ENCODE measurements around the gene OR52N1. TPM values are rescaled to one million over a fixed set of nuclear protein-coding genes. Genes with fewer than 3 reads are reported as not detected.

OR52N1 gene
- total RNA-seq: under 1 TPM in 1 of 7 donors, not detected in 6; 0.23 TPM
- polyA plus RNA-seq: not detected
- long read RNA-seq, donor 1: 0 reads
- long read RNA-seq, donor 2: 0 reads
- long read RNA-seq, donor 3: 0 reads

DNA sequence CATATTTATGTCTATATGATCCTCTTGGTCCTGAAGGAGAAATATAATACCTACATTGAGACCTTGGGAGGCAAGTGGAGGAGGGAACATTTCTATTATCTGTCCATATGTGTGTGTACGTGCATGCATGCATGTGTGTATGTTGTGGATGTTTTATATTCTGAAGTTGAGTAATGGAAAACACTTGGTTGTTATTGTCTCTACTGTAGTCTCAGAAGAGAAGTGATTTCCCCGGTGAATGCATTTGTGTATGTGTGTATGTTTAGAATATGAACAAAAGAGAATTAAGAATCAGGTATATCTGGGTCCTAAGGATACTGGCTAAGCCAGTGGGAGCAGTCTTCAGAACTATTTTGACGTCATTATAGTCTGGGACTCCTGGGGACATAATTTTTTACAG, at the start of gene OR52N1:
OR52N1 (minus strand) TSS at position 101 of the 400 bp plus-strand sequence. CDS start 2,449 bp downstream, outside the sequence.
- H3K27ac ChIP-seq: no peak within 1 kb of the TSS
- 59 to 69% (median 68%) methylated on average over 3 of the region's 3 CpGs for WGBS, 3 donors

DNA sequence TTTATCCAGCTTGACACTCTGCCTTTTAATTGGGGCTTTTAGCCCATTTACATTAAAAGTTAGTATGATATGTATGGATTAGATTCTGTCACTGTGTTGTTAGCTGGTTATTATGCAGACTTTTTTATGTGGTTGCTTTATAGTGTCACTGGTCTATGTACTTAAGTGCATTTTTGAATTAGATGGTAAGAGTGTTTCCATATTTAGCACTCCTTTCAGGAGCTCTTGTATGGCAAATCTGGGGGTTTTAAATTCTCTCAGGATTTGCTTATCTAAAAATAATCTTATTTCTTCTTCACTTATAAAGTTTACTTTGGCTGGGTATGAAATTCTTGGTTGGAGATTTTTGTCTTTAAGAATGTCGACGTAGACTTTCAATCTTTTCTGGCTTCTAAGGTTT, 46.6 kb upstream of the OR52N1 start:
- H3K36me3 ChIP-seq: no peaks in the 10 kb centered on the region
- DNase-seq: no peak
- WGBS, 3 donors: 92 to 98% (median 96%) methylated on average over 2 of the region's 2 CpGs
- H3K27me3 ChIP-seq: no peaks in the 10 kb centered on the region
- no peaks in the 10 kb centered on the region for H3K9me3 ChIP-seq
- H3K4me3 ChIP-seq: no peak overlapping the region
- H3K4me1 ChIP-seq (ENCODE audit: insufficient read depth): no peaks in the 10 kb centered on the region
- H3K27ac ChIP-seq: no peak overlapping the region
- TF ChIP-seq POLR2A (IDR thresholded peaks at IDR 0.05) (no peak), EP300 (IDR thresholded peaks at IDR 0.05) (no peak)
- TF ChIP-seq, protein P1, sequence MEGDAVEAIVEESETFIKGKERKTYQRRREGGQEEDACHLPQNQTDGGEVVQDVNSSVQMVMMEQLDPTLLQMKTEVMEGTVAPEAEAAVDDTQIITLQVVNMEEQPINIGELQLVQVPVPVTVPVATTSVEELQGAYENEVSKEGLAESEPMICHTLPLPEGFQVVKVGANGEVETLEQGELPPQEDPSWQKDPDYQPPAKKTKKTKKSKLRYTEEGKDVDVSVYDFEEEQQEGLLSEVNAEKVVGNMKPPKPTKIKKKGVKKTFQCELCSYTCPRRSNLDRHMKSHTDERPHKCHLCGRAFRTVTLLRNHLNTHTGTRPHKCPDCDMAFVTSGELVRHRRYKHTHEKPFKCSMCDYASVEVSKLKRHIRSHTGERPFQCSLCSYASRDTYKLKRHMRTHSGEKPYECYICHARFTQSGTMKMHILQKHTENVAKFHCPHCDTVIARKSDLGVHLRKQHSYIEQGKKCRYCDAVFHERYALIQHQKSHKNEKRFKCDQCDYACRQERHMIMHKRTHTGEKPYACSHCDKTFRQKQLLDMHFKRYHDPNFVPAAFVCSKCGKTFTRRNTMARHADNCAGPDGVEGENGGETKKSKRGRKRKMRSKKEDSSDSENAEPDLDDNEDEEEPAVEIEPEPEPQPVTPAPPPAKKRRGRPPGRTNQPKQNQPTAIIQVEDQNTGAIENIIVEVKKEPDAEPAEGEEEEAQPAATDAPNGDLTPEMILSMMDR (IDR thresholded peaks at IDR 0.05): no peak
- intact Hi-C loops (cut with DNase I): no loop called here

More for the DNA sequence above, at the start of gene OR52N1:
- intact Hi-C loops (cut with DNase I): no loop called here
- no peak for DNase-seq
- TF ChIP-seq, protein P1 (IDR thresholded peaks at IDR 0.05): no peak
- TF ChIP-seq POLR2A (IDR thresholded peaks at IDR 0.05) (no peak), EP300 (IDR thresholded peaks at IDR 0.05) (no peak)
- Histone ChIP-seq H3K9me3 (no peaks in the 10 kb centered on the region), H3K4me1 (ENCODE audit: insufficient read depth) (no peaks in the 10 kb centered on the region), H3K4me3 (no peak within 1 kb of the TSS), H3K36me3 (no peaks in the 10 kb centered on the region), H3K27me3 (no peaks in the 10 kb centered on the region)

DNA sequence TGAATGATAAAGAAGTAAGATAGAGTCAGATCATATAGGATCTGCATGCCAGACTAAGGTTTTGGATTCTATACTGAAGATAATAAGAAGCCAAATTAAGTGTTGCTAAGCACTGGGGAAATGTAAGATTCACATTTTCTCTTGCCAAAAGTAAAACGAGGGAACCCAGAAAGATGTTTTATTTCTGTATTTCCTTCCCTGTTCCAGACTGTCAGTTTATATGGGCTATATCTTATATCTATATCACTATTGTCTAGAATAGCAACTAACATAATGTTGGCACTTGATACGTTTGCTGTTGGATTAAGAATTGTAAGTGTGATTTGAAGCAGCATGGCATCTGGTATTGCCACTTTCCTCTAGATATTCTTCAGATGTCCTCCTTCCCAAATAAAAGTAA, 42.4 kb upstream of the OR52N1 start:
- intact Hi-C loops (cut with DNase I): no loop called here
- WGBS, 3 donors: 49 to 62% (median 49%) methylated on average over 2 of the region's 2 CpGs
- Histone ChIP-seq H3K36me3 (no peaks in the 10 kb centered on the region), H3K4me3 (no peak overlapping the region), H3K9me3 (no peaks in the 10 kb centered on the region), H3K27me3 (no peaks in the 10 kb centered on the region), H3K27ac (no peak overlapping the region), H3K4me1 (ENCODE audit: insufficient read depth) (no peaks in the 10 kb centered on the region)
- DNase-seq: no peak
- TF ChIP-seq, protein P1 (IDR thresholded peaks at IDR 0.05): no peak
- TF ChIP-seq POLR2A (IDR thresholded peaks at IDR 0.05): no peak
- no peak for TF ChIP-seq EP300 (IDR thresholded peaks at IDR 0.05)

DNA sequence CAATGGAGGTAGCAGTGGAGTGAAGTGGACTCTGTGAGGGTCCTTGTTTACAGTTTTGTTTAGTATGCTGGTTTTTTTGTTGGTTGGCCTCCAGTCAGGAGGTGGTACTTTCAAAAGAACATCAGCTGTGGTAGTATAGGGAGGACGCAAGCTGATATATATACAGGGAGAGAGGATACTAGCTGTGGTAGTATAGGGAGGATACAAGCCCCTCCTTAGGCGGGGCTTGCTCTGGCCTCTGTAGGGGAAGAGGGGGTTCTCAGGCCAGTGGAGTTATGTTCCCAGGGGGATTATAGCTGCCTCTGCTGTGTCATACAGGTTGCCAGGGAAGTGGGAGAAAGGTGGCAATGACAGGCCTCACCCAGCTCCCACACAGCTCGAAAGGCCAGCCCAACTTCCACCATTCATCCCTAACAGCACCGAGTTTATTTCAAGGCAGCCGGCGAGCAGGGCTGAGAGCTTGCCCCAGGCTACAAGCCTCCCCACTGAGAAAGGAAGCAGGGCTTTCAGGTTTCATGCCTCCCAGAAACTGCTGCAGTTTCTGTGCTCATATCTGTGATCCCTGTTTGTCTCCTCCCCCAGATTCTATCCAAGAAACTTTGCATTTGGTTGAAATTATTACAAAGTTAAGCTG, 40.2 kb upstream of the OR52N1 start:
- Histone ChIP-seq H3K4me3 (no peak overlapping the region), H3K9me3 (no peaks in the 10 kb centered on the region), H3K27ac (no peak overlapping the region), H3K4me1 (ENCODE audit: insufficient read depth) (no peaks in the 10 kb centered on the region), H3K36me3 (no peaks in the 10 kb centered on the region), H3K27me3 (no peaks in the 10 kb centered on the region)
- TF ChIP-seq, protein P1 (IDR thresholded peaks at IDR 0.05): no peak
- TF ChIP-seq POLR2A (IDR thresholded peaks at IDR 0.05) (no peak), EP300 (IDR thresholded peaks at IDR 0.05) (no peak)
- intact Hi-C loops (cut with DNase I): no loop called here
- DNase-seq: no peak
- 70 to 84% (median 74%) methylated on average over 6 of the region's 6 CpGs for WGBS, 3 donors
